OCI-LY7 (cell line): ENCODE results near the gene EPHB1. TPM values are rescaled to one million over a fixed set of nuclear protein-coding genes. Genes with fewer than 3 reads are reported as not detected.

Experiments used
- BruUV-seq: library from RNA; stranded (reverse); fragments of 400-500 nt; replicated peaks from 2 replicates; lab custom pipeline; 2021; lab: Mats Ljungman, UMichigan
- CTCF ChIA-PET: fragments of 300-600 bp; sonication (Branson Sonifier 250); formaldehyde crosslinking; loops from one replicate; lab custom pipeline; 2022; ENCODE audit warnings: antibody characterized with exemption; ENCODE audit not compliant: unreplicated experiment; lab: Charles Lee
- POLR2A ChIA-PET: fragments of 300-600 bp; sonication (Branson Sonifier 250); formaldehyde crosslinking; loops from one replicate; lab custom pipeline; 2022; ENCODE audit warnings: antibody characterized with exemption; lab: Charles Lee
- DNase-seq: peaks from one replicate; pipeline ENCODE4 v3.0.0-alpha.2; 2015; ENCODE audit warnings: low spot score
- H2AFZ ChIP-seq: fragments of 200-600 bp; sonication (generic), shearing (Covaris generic); 2 replicates; pipeline ENCODE4 v1.6.1; 2014; ENCODE audit warnings: mild to moderate bottlenecking, antibody characterized with exemption, low read length, moderate library complexity
- H3K27ac ChIP-seq: fragments of 200-600 bp; sonication (generic); 2 replicates; pipeline ENCODE4 v1.5.1; 2014; ENCODE audit warnings: mixed run types, low read depth, mild to moderate bottlenecking, moderate library complexity, low read length, inconsistent platforms; ENCODE audit not compliant: poor library complexity, severe bottlenecking
- H3K36me3 ChIP-seq: fragments of 200-600 bp; sonication (generic); 2 replicates; pipeline ENCODE4 v1.6.1; 2014; ENCODE audit warnings: mild to moderate bottlenecking, antibody characterized with exemption, low read length, moderate library complexity, mixed read lengths; ENCODE audit not compliant: insufficient read depth
- H3K4me1 ChIP-seq: fragments of 200-600 bp; sonication (generic); 2 replicates; pipeline ENCODE4 v1.5.1; 2014; ENCODE audit warnings: mild to moderate bottlenecking, low read length; ENCODE audit not compliant: insufficient read depth, poor library complexity, severe bottlenecking
- H3K4me2 ChIP-seq: fragments of 200-600 bp; sonication (generic); 2 replicates; pipeline ENCODE4 v1.6.1; 2014; ENCODE audit warnings: mild to moderate bottlenecking, low read length
- H3K4me3 ChIP-seq: fragments of 200-600 bp; sonication (generic); 2 replicates; pipeline ENCODE4 v1.5.1; 2014; ENCODE audit warnings: mild to moderate bottlenecking, low read depth, low read length; ENCODE audit not compliant: poor library complexity, severe bottlenecking
- H3K79me2 ChIP-seq: fragments of 200-600 bp; sonication (generic); 2 replicates; pipeline ENCODE4 v1.6.1; 2016; ENCODE audit warnings: low read depth, mild to moderate bottlenecking, low read length, moderate library complexity, mixed read lengths; ENCODE audit not compliant: insufficient read depth
- H3K9me2 ChIP-seq: fragments of 200-600 bp; sonication (generic); 2 replicates; pipeline ENCODE4 v1.6.1; 2016; ENCODE audit warnings: mild to moderate bottlenecking, low read length, mixed read lengths; ENCODE audit not compliant: insufficient read depth
- H3K9me3 ChIP-seq: fragments of 200-600 bp; sonication (generic); 2 replicates; pipeline ENCODE4 v1.6.1; 2014; ENCODE audit warnings: mild to moderate bottlenecking, mixed run types, low read length, mixed read lengths
- H4K20me1 ChIP-seq: fragments of 200-600 bp; sonication (generic); 2 replicates; pipeline ENCODE4 v1.6.1; 2014; ENCODE audit warnings: mild to moderate bottlenecking, antibody characterized with exemption, low read length, moderate library complexity, mixed read lengths; ENCODE audit not compliant: insufficient read depth
- CTCF ChIP-seq: fragments of 200-600 bp; sonication (generic); conservative IDR thresholded peaks from 2 replicates; pipeline ENCODE4 v1.5.1; 2014; ENCODE audit warnings: mild to moderate bottlenecking, antibody characterized with exemption, low read length, moderate library complexity, mixed read lengths
- EZH2phosphoT487 ChIP-seq: fragments of 200-600 bp; sonication (generic); IDR thresholded peaks from 2 replicates; pipeline ENCODE4 v1.6.1; 2018; ENCODE audit warnings: low read depth, borderline replicate concordance, mild to moderate bottlenecking, mixed run types, antibody characterized with exemption, low read length, moderate library complexity, mixed read lengths
- intact Hi-C: fragments of 100-400 bp; cut with micrococcal nuclease; formaldehyde crosslinking; loops from one replicate; pipeline ENCODE4 v1.10.0; 2022; ENCODE audit not compliant: unreplicated experiment
- total RNA-seq, 2 experiments: library from RNA; depleted of rRNA in 1 of 2; stranded (reverse); fragments of >200 nt in 1 of 2; shearing (Covaris generic) in 1 of 2; gene quantifications; 2 replicates each; pipeline ENCODE4 v1.2.3, GENCODE V29; 2014 to 2022

The EPHB1 gene
- total RNA-seq, 2 experiments from 2014 or later = 0.54 to 1.3 TPM

- Histone ChIP-seq H3K9me2 (no peaks in the 10 kb centered on the region), H2AFZ (no peak overlapping the region), H3K36me3 (no peaks in the 10 kb centered on the region), H3K27ac (no peak overlapping the region), H4K20me1 (no peaks in the 10 kb centered on the region), H3K4me3 (no peak overlapping the region), H3K4me1 (no peaks in the 10 kb centered on the region), H3K79me2 (no peaks in the 10 kb centered on the region), H3K9me3 (no peaks in the 10 kb centered on the region), H3K4me2 (no peak overlapping the region)
- TF ChIP-seq EZH2phosphoT487 (no peak), CTCF (no peak)
- no TSS peak for BruUV-seq
- intact Hi-C loops = no loop called here
- CTCF ChIA-PET = no interaction called here
- DNase-seq = no peak
- POLR2A ChIA-PET = no interaction called here
These were observed 127.8 kb downstream of the EPHB1 start for GRCh38 chr3:134922866-134923265.

- H3K9me3 ChIP-seq = no peaks in the 10 kb centered on the region
- no peak overlapping the region for H2AFZ ChIP-seq
- no peaks in the 10 kb centered on the region for H3K9me2 ChIP-seq
- intact Hi-C loops = no loop called here
- no TSS peak for BruUV-seq
- H3K4me2 ChIP-seq = no peak overlapping the region
- no peak overlapping the region for H3K4me3 ChIP-seq
- POLR2A ChIA-PET = no interaction called here
- no peaks in the 10 kb centered on the region for H3K4me1 ChIP-seq
- H3K36me3 ChIP-seq = no peaks in the 10 kb centered on the region
- no peak overlapping the region for H3K27ac ChIP-seq
- TF ChIP-seq CTCF (no peak), EZH2phosphoT487 (no peak)
- H4K20me1 ChIP-seq = no peaks in the 10 kb centered on the region
- no peak for DNase-seq
- CTCF ChIA-PET = no interaction called here
- H3K79me2 ChIP-seq = no peaks in the 10 kb centered on the region
These were observed 128.2 kb downstream of the EPHB1 start for GRCh38 chr3:134923286-134923685.

- no peak overlapping the region for H3K4me3 ChIP-seq
- no peak for DNase-seq
- H3K36me3 ChIP-seq = no peaks in the 10 kb centered on the region
- ChIA-PET POLR2A (no interaction called here), CTCF (no interaction called here)
- H3K79me2 ChIP-seq = no peaks in the 10 kb centered on the region
- intact Hi-C loops = no loop called here
- no peak overlapping the region for H2AFZ ChIP-seq
- H3K9me2 ChIP-seq = no peaks in the 10 kb centered on the region
- H3K9me3 ChIP-seq = no peaks in the 10 kb centered on the region
- H3K27ac ChIP-seq = no peak overlapping the region
- BruUV-seq = no TSS peak
- no peak overlapping the region for H3K4me2 ChIP-seq
- TF ChIP-seq EZH2phosphoT487 = no peak
- no peak for TF ChIP-seq CTCF
- no peaks in the 10 kb centered on the region for H3K4me1 ChIP-seq
- H4K20me1 ChIP-seq = no peaks in the 10 kb centered on the region
These were observed 132.5 kb downstream of the EPHB1 start for GRCh38 chr3:134927599-134927998.
